Fibroblast of peridontal ligament (primary cell): ENCODE results near the gene STK17B.

Source experiments
- DNase-seq: peaks from one replicate; pipeline ENCODE4 v3.0.0-alpha.2; 2010; ENCODE audit errors: extremely low read depth

The STK17B gene

GRCh38 chr2:196155575-196155974 lies 15.8 kb downstream of the STK17B start:
- no peak for DNase-seq

GRCh38 chr2:196153480-196153879 lies 17.9 kb downstream of the STK17B start:
- DNase-seq: no peak

GRCh38 chr2:196149948-196150347 lies 21.4 kb downstream of the STK17B start:
- no peak for DNase-seq

GRCh38 chr2:196148736-196149135 lies 22.6 kb downstream of the STK17B start:
- no peak for DNase-seq

- DNase-seq: no peak
Observed at GRCh38 chr2:196145256-196145655, 26.1 kb downstream of the STK17B start.

GRCh38 chr2:196144513-196145126 lies 26.8 kb downstream of the STK17B start:
- DNase-seq: no peak

- DNase-seq: no peak
Observed at GRCh38 chr2:196143730-196144131, 27.6 kb downstream of the STK17B start.

GRCh38 chr2:196142825-196143224 lies 28.6 kb downstream of the STK17B start:
- DNase-seq: no peak

- DNase-seq: no peak
Observed at GRCh38 chr2:196140213-196140612, 31.2 kb downstream of the STK17B start.

GRCh38 chr2:196137271-196137670 lies 34.1 kb downstream of the STK17B start:
- peak; percentile 70 for DNase-seq

GRCh38 chr2:196136151-196136550 lies 35.2 kb downstream of the STK17B start:
- no peak for DNase-seq

- peak; percentile 37 for DNase-seq
Observed at GRCh38 chr2:196131949-196132925, 39.1 kb downstream of the STK17B start.

- DNase-seq: peak; percentile 58
Observed at GRCh38 chr2:196131384-196131937, 39.9 kb downstream of the STK17B start.

- DNase-seq: no peak
Observed at GRCh38 chr2:196130039-196130825, 41.1 kb downstream of the STK17B start.

GRCh38 chr2:196128749-196129148 lies 42.6 kb downstream of the STK17B start:
- no peak for DNase-seq

- peak; percentile 66 for DNase-seq
Observed at GRCh38 chr2:196125596-196125995, 45.8 kb downstream of the STK17B start.

- DNase-seq: peak; percentile 49
Observed at GRCh38 chr2:196123679-196124373, 47.6 kb downstream of the STK17B start.

GRCh38 chr2:196119926-196120325 lies 51.5 kb downstream of the STK17B start:
- DNase-seq: no peak

- no peak for DNase-seq
Observed at GRCh38 chr2:196117214-196117705, 54.1 kb downstream of the STK17B start.

GRCh38 chr2:196113061-196113974 lies 58.1 kb downstream of the STK17B start:
- peak; percentile 94 for DNase-seq
